Keratinocyte (primary cell): ENCODE measurements around the gene GIT2. TPM values are rescaled to one million over a fixed set of nuclear protein-coding genes. Genes with fewer than 3 reads are reported as not detected.
A peak's percentile ranks its signal among the peaks of the same experiment; 100 is the strongest.

ENCODE experiments used
- DNase-seq: peaks from one replicate; pipeline ENCODE4 v3.0.0-alpha.2; 2011; ENCODE audit warnings: low read depth, missing footprints, low spot score
- FAIRE-seq: peaks from 2 replicates; lab custom pipeline; 2011; peaks lifted over from hg19 to GRCh38; lab: Jason Lieb, UNC
- H2AFZ ChIP-seq: 2 replicates; pipeline ENCODE4 v1.6.0; 2012; ENCODE audit warnings: low read length, control low read depth, inconsistent platforms; ENCODE audit not compliant: control insufficient read depth
- H3K27ac ChIP-seq: 2 replicates; pipeline ENCODE4 v1.5.1; 2011; ENCODE audit warnings: low read length; ENCODE audit not compliant: control insufficient read depth, insufficient read depth
- H3K27me3 ChIP-seq: 3 replicates; pipeline ENCODE4 v1.6.0; 2011; ENCODE audit warnings: low read length; ENCODE audit not compliant: control insufficient read depth, insufficient read depth; ENCODE audit errors: extremely low read depth
- H3K36me3 ChIP-seq, 2 experiments: 2 replicates in 1 of 2; 3 replicates in 1 of 2; pipeline ENCODE4 v1.5.1; 2011; ENCODE audit warnings: low read length in 2 of 2, mild to moderate bottlenecking in 1 of 2; ENCODE audit not compliant: control insufficient read depth in 2 of 2, insufficient read depth in 2 of 2; ENCODE audit errors: extremely low read depth in 1 of 2
- H3K4me1 ChIP-seq: 3 replicates; pipeline ENCODE4 v1.5.1; 2011; ENCODE audit warnings: low read length; ENCODE audit not compliant: control insufficient read depth, insufficient read depth; ENCODE audit errors: extremely low read depth
- H3K4me2 ChIP-seq: 3 replicates; pipeline ENCODE4 v1.6.0; 2011; ENCODE audit warnings: low read depth, low read length; ENCODE audit not compliant: control insufficient read depth, insufficient read depth; ENCODE audit errors: extremely low read depth
- H3K4me3 ChIP-seq, 3 experiments: fragments of 200-600 bp in 1 of 3; sonication (generic) in 1 of 3; 2 replicates in 2 of 3; 3 replicates in 1 of 3; pipeline ENCODE4 v1.5.1; 2011 to 2016; ENCODE audit warnings: low read length in 3 of 3, mild to moderate bottlenecking in 3 of 3, control low read depth in 2 of 3, inconsistent platforms in 1 of 3, low read depth in 1 of 3, mixed read lengths in 1 of 3, mixed run types in 1 of 3, moderate library complexity in 1 of 3; ENCODE audit not compliant: control insufficient read depth in 2 of 3, insufficient read depth in 2 of 3; ENCODE audit errors: extremely low read depth in 1 of 3
- H3K79me2 ChIP-seq: 2 replicates; pipeline ENCODE4 v1.6.0; 2012; ENCODE audit warnings: low read length; ENCODE audit not compliant: control insufficient read depth, insufficient read depth
- H3K9ac ChIP-seq: 3 replicates; pipeline ENCODE4 v1.6.0; 2011; ENCODE audit warnings: low read length; ENCODE audit not compliant: control insufficient read depth, insufficient read depth; ENCODE audit errors: extremely low read depth
- H3K9me1 ChIP-seq: 3 replicates; pipeline ENCODE4 v1.6.0; 2011; ENCODE audit warnings: low read length; ENCODE audit not compliant: control insufficient read depth, insufficient read depth; ENCODE audit errors: extremely low read depth
- H3K9me3 ChIP-seq: 2 replicates; pipeline ENCODE4 v1.5.1; 2012; ENCODE audit warnings: low read depth, low read length; ENCODE audit not compliant: control insufficient read depth
- H4K20me1 ChIP-seq: 3 replicates; pipeline ENCODE4 v1.6.0; 2011; ENCODE audit warnings: low read length; ENCODE audit not compliant: control insufficient read depth, insufficient read depth; ENCODE audit errors: extremely low read depth
- CTCF ChIP-seq, 3 experiments: IDR thresholded peaks in 1 of 3; conservative IDR thresholded peaks in 1 of 3; optimal IDR thresholded peaks in 1 of 3; 2 replicates in 2 of 3; 3 replicates in 1 of 3; pipeline versions ENCODE3 to v1.5.1; 2011; ENCODE audit warnings: low read length in 3 of 3, mild to moderate bottlenecking in 3 of 3, moderate library complexity in 2 of 3, control low read depth in 1 of 3, inconsistent platforms in 1 of 3; ENCODE audit not compliant: insufficient read depth in 2 of 3; ENCODE audit errors: extremely low read depth in 1 of 3
- EZH2 ChIP-seq: IDR thresholded peaks from one replicate; pipeline ENCODE4 v1.6.1; 2012; ENCODE audit warnings: inconsistent platforms, mild to moderate bottlenecking, low read length, moderate library complexity
- dilution Hi-C: fragments of 300-500 bp; cut with MboI; formaldehyde crosslinking; loops from one replicate; pipeline ENCODE4 v1.7.0; 2020; ENCODE audit warnings: low sequenced_read_pairs; ENCODE audit not compliant: extremely low pct_ligation_motif_present
- polyA plus RNA-seq, 5 experiments: library from polyadenylated mRNA; depleted of rRNA in 3 of 5; stranded (reverse) in 3 of 5; stranded (forward) in 1 of 5; unstranded in 1 of 5; fragments of >200 nt; gene quantifications; 1 replicate in 1 of 5; 2 replicates in 3 of 5; 3 replicates in 1 of 5; pipeline versions ENCODE4 v1.2.1 to v1.2.3, GENCODE V29; 2011 to 2012; ENCODE audit warnings: missing spikeins in 2 of 5, low read depth in 1 of 5, low replicate concordance in 1 of 5

GIT2 gene
- polyA plus RNA-seq, 1 donor (not counting 4 experiments of a cell fraction or from before 2014, with no cell fraction given), result 25.9 TPM

DNA sequence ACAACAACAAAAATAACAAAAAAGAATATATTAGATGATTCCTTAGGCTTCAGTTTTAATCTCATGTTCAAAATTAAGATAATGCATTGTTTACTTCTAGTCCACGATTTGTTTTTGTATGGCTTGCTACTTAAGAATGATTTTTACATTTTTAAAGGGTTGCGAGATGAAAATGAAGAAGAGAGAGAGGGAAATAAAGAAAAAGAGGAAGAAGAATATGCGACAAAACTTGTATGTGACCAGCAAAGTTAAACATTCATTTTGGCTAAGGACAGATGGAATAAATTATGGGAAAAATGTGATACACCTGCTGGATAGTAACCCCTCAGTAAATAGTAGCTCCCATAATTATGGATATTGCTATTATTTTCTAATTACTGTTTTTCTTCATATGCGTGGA lies 1.2 kb upstream of the GIT2 start:
- H3K79me2 ChIP-seq, result peaks cover 53% of the 10 kb centered on the region

GRCh38 chr12:109996483-109996853 lies 300 bp upstream of the GIT2 start:
- Histone ChIP-seq H2AFZ (peak overlapping the region; percentile 99), H3K27me3 (no peaks in the 10 kb centered on the region), H3K36me3 (peaks cover 1 to 2% of the 10 kb centered on the region in 2 experiments), H3K4me2 (peak overlapping the region; percentile 89), H3K9ac (peak overlapping the region; percentile 80), H3K4me1 (peaks cover 29% of the 10 kb centered on the region), H3K9me1 (no peaks in the 10 kb centered on the region), H3K79me2 (peaks cover 60% of the 10 kb centered on the region), H3K4me3 (peak overlapping the region; percentile 96 to 99 (median 97)), H3K9me3 (no peaks in the 10 kb centered on the region), H3K27ac (peak overlapping the region; percentile 69), H4K20me1 (no peaks in the 10 kb centered on the region)
- DNase-seq, result no peak
- FAIRE-seq, result no peak
- no peak for TF ChIP-seq EZH2
- TF ChIP-seq CTCF (optimal IDR thresholded peaks at IDR 0.05 in 1 of 3, IDR thresholded peaks at IDR 0.05 in 1 of 3, conservative IDR thresholded peaks at IDR 0.05 in 1 of 3; ENCODE audit: extremely low read depth in 1 of 3, insufficient read depth in 2 of 3, low read length in 3 of 3), result no peak
- dilution Hi-C loops, result no loop called here

More for the DNA sequence above, 1.2 kb upstream of the GIT2 start:
- no peak for TF ChIP-seq CTCF (optimal IDR thresholded peaks at IDR 0.05 in 1 of 3, IDR thresholded peaks at IDR 0.05 in 1 of 3, conservative IDR thresholded peaks at IDR 0.05 in 1 of 3; ENCODE audit: extremely low read depth in 1 of 3, insufficient read depth in 2 of 3, low read length in 3 of 3)
- TF ChIP-seq EZH2, result no peak
- no peak overlapping the region for H3K4me3 ChIP-seq
- H3K27me3 ChIP-seq, result no peaks in the 10 kb centered on the region
- H3K9me1 ChIP-seq, result no peaks in the 10 kb centered on the region
- no peak for FAIRE-seq
- no peaks in the 10 kb centered on the region for H3K9me3 ChIP-seq
- no peak overlapping the region for H3K4me2 ChIP-seq
- H2AFZ ChIP-seq, result no peak overlapping the region
- H3K9ac ChIP-seq, result no peak overlapping the region
- H3K36me3 ChIP-seq, result peaks cover 0 to under 1% of the 10 kb centered on the region in 2 experiments
- H3K27ac ChIP-seq, result no peak overlapping the region
- no peaks in the 10 kb centered on the region for H4K20me1 ChIP-seq
- peaks cover 38% of the 10 kb centered on the region for H3K4me1 ChIP-seq
- no peak for DNase-seq
- dilution Hi-C loops, result no loop called here
